WTC11 (cell line): Measurements from ENCODE around the gene TRMT2A. TPM values are rescaled to one million over a fixed set of nuclear protein-coding genes. Genes with fewer than 3 reads are reported as not detected.

Experiments used
- ATAC-seq: fragments of 200-7000 bp; cut with Tn5 transposase; 2 replicates; pipeline ENCODE4 v1.10.0; 2021; ENCODE audit warnings: mild to moderate bottlenecking, moderate library complexity
- CTCF ChIA-PET: fragments of 300-600 bp; sonication (Branson Sonifier 250); formaldehyde crosslinking; loops from one replicate; lab custom pipeline; 2021; ENCODE audit warnings: antibody characterized with exemption; lab: Charles Lee
- POLR2A ChIA-PET: fragments of 350-600 bp; sonication (Branson Sonifier 250); formaldehyde crosslinking; loops from one replicate; lab custom pipeline; 2021; ENCODE audit warnings: antibody characterized with exemption; lab: Charles Lee
- DNase-seq: peaks from one replicate; pipeline ENCODE4 v3.0.0; 2021; ENCODE audit warnings: low spot score
- H3K27ac Mint-ChIP-seq: 2 replicates; pipeline ENCODE4 v1.8.0; 2021; ENCODE audit warnings: mixed read lengths
- H3K27me3 Mint-ChIP-seq: 2 replicates; pipeline ENCODE4 v1.8.0; 2021; ENCODE audit warnings: low read depth, mild to moderate bottlenecking, moderate library complexity, mixed read lengths
- H3K36me3 Mint-ChIP-seq: 2 replicates; pipeline ENCODE4 v1.8.0; 2021; ENCODE audit warnings: mixed read lengths
- H3K4me1 Mint-ChIP-seq: 2 replicates; pipeline ENCODE4 v1.8.0; 2022; ENCODE audit warnings: mixed read lengths
- H3K4me3 Mint-ChIP-seq: 2 replicates; pipeline ENCODE4 v1.8.0; 2021; ENCODE audit warnings: mild to moderate bottlenecking, moderate library complexity, mixed read lengths
- H3K9me3 Mint-ChIP-seq: 2 replicates; pipeline ENCODE4 v1.8.0; 2021; ENCODE audit warnings: mixed read lengths
- ATF1 ChIP-seq: sonication (generic); formaldehyde crosslinking; IDR thresholded peaks from 2 replicates; pipeline ENCODE4 v1.8.1; 2023; ENCODE audit warnings: mild to moderate bottlenecking, moderate library complexity, missing genetic modification reagents
- EMX1 ChIP-seq: fragments of 250-450 bp; sonication (Bioruptor Pico); IDR thresholded peaks from 2 replicates; pipeline ENCODE4 v1.8.0; 2021; ENCODE audit warnings: mild to moderate bottlenecking
- IRF1 ChIP-seq: sonication (generic); formaldehyde crosslinking; IDR thresholded peaks from 2 replicates; pipeline ENCODE4 v1.8.0; 2023; ENCODE audit warnings: missing genetic modification reagents
- JUN ChIP-seq: sonication (generic); formaldehyde crosslinking; IDR thresholded peaks from 2 replicates; pipeline ENCODE4 v1.8.0; 2023; ENCODE audit warnings: mild to moderate bottlenecking, missing genetic modification reagents
- OVOL2 ChIP-seq: fragments of 250-450 bp; sonication (Bioruptor Pico); IDR thresholded peaks from 2 replicates; pipeline ENCODE4 v1.9.0; 2021; ENCODE audit warnings: mild to moderate bottlenecking, borderline replicate concordance
- USF1 ChIP-seq: sonication (generic); formaldehyde crosslinking; IDR thresholded peaks from 2 replicates; pipeline ENCODE4 v1.8.0; 2022; ENCODE audit warnings: mild to moderate bottlenecking, missing genetic modification reagents
- ZNF232 ChIP-seq: sonication (generic); formaldehyde crosslinking; IDR thresholded peaks from 2 replicates; pipeline ENCODE4 v1.8.0; 2022; ENCODE audit warnings: mild to moderate bottlenecking, missing genetic modification reagents
- ZNF396 ChIP-seq: fragments of 250-450 bp; sonication (Bioruptor Pico); IDR thresholded peaks from 2 replicates; pipeline ENCODE4 v1.8.0; 2021; ENCODE audit warnings: mild to moderate bottlenecking, moderate library complexity, borderline replicate concordance
- total RNA-seq: library from RNA; stranded (reverse); gene quantifications from 3 replicates; pipeline ENCODE4 v1.2.3, GENCODE V29; 2021
- TF ChIP-seq, protein P1 (sequence below): sonication (generic); formaldehyde crosslinking; IDR thresholded peaks from 2 replicates; pipeline ENCODE4 v1.8.1; 2023; ENCODE audit warnings: mild to moderate bottlenecking, missing genetic modification reagents, borderline replicate concordance
- TF ChIP-seq, protein P2 (sequence below): fragments of 200-600 bp; IDR thresholded peaks from 2 replicates; pipeline ENCODE4 v1.8.0; 2022; ENCODE audit warnings: antibody characterized with exemption
- TF ChIP-seq, protein P3 (sequence below): sonication (generic); formaldehyde crosslinking; IDR thresholded peaks from 2 replicates; pipeline ENCODE4 v1.8.0; 2023; ENCODE audit warnings: missing genetic modification reagents, mild to moderate bottlenecking, borderline replicate concordance
- TF ChIP-seq, protein P4 (sequence below): sonication (generic); formaldehyde crosslinking; conservative IDR thresholded peaks from 2 replicates; pipeline ENCODE4 v1.8.1; 2022; ENCODE audit warnings: mild to moderate bottlenecking, missing genetic modification reagents

The TRMT2A gene
- total RNA-seq, 1 experiment from 2014 or later = 68.6 TPM

- TF ChIP-seq, protein P1, sequence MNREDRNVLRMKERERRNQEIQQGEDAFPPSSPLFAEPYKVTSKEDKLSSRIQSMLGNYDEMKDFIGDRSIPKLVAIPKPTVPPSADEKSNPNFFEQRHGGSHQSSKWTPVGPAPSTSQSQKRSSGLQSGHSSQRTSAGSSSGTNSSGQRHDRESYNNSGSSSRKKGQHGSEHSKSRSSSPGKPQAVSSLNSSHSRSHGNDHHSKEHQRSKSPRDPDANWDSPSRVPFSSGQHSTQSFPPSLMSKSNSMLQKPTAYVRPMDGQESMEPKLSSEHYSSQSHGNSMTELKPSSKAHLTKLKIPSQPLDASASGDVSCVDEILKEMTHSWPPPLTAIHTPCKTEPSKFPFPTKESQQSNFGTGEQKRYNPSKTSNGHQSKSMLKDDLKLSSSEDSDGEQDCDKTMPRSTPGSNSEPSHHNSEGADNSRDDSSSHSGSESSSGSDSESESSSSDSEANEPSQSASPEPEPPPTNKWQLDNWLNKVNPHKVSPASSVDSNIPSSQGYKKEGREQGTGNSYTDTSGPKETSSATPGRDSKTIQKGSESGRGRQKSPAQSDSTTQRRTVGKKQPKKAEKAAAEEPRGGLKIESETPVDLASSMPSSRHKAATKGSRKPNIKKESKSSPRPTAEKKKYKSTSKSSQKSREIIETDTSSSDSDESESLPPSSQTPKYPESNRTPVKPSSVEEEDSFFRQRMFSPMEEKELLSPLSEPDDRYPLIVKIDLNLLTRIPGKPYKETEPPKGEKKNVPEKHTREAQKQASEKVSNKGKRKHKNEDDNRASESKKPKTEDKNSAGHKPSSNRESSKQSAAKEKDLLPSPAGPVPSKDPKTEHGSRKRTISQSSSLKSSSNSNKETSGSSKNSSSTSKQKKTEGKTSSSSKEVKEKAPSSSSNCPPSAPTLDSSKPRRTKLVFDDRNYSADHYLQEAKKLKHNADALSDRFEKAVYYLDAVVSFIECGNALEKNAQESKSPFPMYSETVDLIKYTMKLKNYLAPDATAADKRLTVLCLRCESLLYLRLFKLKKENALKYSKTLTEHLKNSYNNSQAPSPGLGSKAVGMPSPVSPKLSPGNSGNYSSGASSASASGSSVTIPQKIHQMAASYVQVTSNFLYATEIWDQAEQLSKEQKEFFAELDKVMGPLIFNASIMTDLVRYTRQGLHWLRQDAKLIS (CRISPR knock-in tag) = no peak
- TF ChIP-seq, protein P2, sequence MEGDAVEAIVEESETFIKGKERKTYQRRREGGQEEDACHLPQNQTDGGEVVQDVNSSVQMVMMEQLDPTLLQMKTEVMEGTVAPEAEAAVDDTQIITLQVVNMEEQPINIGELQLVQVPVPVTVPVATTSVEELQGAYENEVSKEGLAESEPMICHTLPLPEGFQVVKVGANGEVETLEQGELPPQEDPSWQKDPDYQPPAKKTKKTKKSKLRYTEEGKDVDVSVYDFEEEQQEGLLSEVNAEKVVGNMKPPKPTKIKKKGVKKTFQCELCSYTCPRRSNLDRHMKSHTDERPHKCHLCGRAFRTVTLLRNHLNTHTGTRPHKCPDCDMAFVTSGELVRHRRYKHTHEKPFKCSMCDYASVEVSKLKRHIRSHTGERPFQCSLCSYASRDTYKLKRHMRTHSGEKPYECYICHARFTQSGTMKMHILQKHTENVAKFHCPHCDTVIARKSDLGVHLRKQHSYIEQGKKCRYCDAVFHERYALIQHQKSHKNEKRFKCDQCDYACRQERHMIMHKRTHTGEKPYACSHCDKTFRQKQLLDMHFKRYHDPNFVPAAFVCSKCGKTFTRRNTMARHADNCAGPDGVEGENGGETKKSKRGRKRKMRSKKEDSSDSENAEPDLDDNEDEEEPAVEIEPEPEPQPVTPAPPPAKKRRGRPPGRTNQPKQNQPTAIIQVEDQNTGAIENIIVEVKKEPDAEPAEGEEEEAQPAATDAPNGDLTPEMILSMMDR = no peak
- no peak for TF ChIP-seq ATF1 (CRISPR knock-in tag)
- TF ChIP-seq, all 79 proteins: peak for 0
Observed at GRCh38 chr22:20116376-20116950, 563 bp downstream of the TRMT2A start (continued).

DNA sequence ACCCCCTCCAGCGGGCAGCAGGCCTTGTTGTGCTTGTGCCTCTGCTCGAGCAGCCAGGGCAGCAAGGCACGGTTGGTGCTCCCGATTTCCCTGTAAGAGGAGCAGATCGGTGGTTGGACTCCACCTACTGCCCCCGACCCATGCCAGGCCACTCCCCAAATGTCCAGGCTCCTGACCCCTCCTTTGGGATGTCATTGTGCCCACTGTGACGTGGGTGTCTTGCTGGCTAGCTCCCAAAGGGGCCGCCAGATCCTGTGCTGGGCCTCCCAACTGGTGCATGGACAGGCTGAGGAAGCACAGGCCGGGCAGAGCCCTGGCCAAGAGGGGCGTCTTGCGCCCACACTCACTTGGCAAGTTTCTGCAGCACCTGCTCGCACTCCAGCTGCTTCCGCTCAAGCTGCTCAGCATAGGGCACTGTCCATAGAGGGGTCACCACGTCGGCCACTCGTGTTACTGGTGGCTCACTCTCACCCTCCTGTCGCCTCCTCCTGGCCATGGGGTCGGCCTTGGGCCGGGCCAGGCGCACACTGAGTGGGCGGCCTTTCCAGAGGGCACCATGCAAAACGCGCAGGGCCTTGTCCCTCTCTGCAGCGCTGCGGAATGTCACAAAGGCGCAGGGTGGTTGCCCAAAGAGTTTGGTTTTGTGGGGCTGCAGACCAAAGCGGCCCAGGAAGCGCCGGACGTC lies 1.2 kb downstream of the TRMT2A start, which contains the start of gene RANBP1:
Gene RANBP1, plus strand, starts transcription at position 414 of the 685 bp plus-strand sequence. Its CDS starts 81 bp downstream, at position 495.
- Mint-ChIP-seq H3K9me3 (no peaks in the 10 kb centered on the region), H3K4me3 (peak within 1 kb of the TSS; percentile 79), H3K27ac (peak within 1 kb of the TSS; percentile 62), H3K4me1 (peaks cover 13% of the 10 kb centered on the region), H3K27me3 (no peaks in the 10 kb centered on the region), H3K36me3 (peaks cover 34% of the 10 kb centered on the region)
- CTCF ChIA-PET = interaction anchor here (1.0 to 1.5 kb wide), 3 partner anchors 18 to 149 kb away, joined by 3 read pairs; no protein-coding TSS in a partner anchor
- no peak for TF ChIP-seq USF1 (CRISPR knock-in tag)
- TF ChIP-seq ZNF232 (CRISPR knock-in tag) = no peak
- TF ChIP-seq, protein P3, sequence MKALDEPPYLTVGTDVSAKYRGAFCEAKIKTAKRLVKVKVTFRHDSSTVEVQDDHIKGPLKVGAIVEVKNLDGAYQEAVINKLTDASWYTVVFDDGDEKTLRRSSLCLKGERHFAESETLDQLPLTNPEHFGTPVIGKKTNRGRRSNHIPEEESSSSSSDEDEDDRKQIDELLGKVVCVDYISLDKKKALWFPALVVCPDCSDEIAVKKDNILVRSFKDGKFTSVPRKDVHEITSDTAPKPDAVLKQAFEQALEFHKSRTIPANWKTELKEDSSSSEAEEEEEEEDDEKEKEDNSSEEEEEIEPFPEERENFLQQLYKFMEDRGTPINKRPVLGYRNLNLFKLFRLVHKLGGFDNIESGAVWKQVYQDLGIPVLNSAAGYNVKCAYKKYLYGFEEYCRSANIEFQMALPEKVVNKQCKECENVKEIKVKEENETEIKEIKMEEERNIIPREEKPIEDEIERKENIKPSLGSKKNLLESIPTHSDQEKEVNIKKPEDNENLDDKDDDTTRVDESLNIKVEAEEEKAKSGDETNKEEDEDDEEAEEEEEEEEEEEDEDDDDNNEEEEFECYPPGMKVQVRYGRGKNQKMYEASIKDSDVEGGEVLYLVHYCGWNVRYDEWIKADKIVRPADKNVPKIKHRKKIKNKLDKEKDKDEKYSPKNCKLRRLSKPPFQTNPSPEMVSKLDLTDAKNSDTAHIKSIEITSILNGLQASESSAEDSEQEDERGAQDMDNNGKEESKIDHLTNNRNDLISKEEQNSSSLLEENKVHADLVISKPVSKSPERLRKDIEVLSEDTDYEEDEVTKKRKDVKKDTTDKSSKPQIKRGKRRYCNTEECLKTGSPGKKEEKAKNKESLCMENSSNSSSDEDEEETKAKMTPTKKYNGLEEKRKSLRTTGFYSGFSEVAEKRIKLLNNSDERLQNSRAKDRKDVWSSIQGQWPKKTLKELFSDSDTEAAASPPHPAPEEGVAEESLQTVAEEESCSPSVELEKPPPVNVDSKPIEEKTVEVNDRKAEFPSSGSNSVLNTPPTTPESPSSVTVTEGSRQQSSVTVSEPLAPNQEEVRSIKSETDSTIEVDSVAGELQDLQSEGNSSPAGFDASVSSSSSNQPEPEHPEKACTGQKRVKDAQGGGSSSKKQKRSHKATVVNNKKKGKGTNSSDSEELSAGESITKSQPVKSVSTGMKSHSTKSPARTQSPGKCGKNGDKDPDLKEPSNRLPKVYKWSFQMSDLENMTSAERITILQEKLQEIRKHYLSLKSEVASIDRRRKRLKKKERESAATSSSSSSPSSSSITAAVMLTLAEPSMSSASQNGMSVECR (CRISPR knock-in tag) = no peak
- TF ChIP-seq, protein P4, sequence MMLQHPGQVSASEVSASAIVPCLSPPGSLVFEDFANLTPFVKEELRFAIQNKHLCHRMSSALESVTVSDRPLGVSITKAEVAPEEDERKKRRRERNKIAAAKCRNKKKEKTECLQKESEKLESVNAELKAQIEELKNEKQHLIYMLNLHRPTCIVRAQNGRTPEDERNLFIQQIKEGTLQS (CRISPR knock-in tag) = no peak
- TF ChIP-seq EMX1 (CRISPR knock-in tag) = no peak
- no peak for TF ChIP-seq ZNF396 (CRISPR knock-in tag)
- TF ChIP-seq JUN (CRISPR knock-in tag) = no peak
- no peak for TF ChIP-seq OVOL2 (CRISPR knock-in tag)
- no peak for TF ChIP-seq IRF1 (CRISPR knock-in tag)
- ATAC-seq (no peak), DNase-seq (no peak)
- POLR2A ChIA-PET = interaction anchor here (0.6 to 2.0 kb wide), 3 partner anchors 10 to 55 kb away, joined by 5 to 6 read pairs (median 5); no protein-coding TSS in a partner anchor
